Measurements from ENCODE around the gene CYP8B1.

The CYP8B1 gene

DNA sequence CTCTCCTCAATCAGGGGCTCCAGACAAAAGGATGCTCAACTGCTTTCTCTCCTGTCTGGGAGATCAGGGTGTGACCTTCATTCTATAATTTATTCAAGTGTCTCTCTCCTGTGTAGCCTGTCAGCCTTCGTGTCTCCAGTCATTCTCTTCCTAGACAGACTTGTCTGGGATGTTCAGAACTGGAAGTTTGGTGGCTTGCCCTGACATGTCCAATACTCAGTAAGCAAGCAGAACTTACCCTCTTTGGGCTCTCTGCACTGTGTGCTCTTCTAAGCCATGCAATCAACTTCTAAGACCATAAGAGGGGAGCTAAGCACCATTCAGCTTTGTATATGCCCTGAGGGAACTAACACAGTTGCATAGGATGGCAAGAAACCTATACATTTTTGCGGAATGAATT, 52.3 kb downstream of the CYP8B1 start:
- no peak for DNase-seq (ENCODE audit: low spot score)

DNA sequence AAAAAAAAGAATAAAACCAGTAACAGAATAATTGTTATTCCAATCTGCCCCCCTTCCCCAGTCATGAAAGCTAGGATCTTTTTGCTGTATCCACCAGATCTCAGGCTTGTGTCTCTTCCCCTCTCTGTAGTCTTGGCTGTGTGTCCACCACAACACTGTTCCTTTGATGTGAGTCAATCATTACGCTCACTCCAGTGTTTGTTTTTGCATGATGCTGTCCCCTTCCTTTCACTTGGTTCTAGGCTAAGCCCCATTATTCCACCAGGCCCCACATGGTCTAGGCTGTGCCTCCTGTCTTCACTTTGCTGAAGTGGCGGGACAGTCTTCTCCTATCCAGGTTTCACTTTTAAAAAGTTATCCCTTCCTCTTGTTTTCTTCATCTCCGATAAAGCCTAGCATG, 52.9 kb downstream of the CYP8B1 start:
- no peak for DNase-seq (ENCODE audit: low spot score)
